Activated B cell treated with CpG ODN at 0.5 μM for 24 hours (primary cell): Measurements from ENCODE around the gene UBALD2. TPM values are rescaled to one million over a fixed set of nuclear protein-coding genes. Genes with fewer than 3 reads are reported as not detected.
A peak's percentile ranks its signal among the peaks of the same experiment; 100 is the strongest.

ENCODE experiments used
- ATAC-seq: fragments of 200-7000 bp; cut with Tn5 transposase; one replicate; pipeline ENCODE4 v1.10.0; 2021; ENCODE audit warnings: low read depth, mild to moderate bottlenecking, moderate library complexity
- CTCF ChIA-PET: fragments of 350-600 bp; sonication (Branson Sonifier 250); formaldehyde crosslinking; loops from one replicate; lab custom pipeline; 2021; ENCODE audit warnings: antibody characterized with exemption; lab: Charles Lee
- POLR2A ChIA-PET: fragments of 350-600 bp; sonication (Branson Sonifier 250); formaldehyde crosslinking; loops from one replicate; lab custom pipeline; 2021; ENCODE audit warnings: antibody characterized with exemption; lab: Charles Lee
- DNase-seq: peaks from one replicate; pipeline ENCODE4 v3.0.0; 2022
- H3K27ac Mint-ChIP-seq: one replicate; pipeline ENCODE4 v1.8.0; 2020; ENCODE audit warnings: mixed read lengths
- H3K27me3 Mint-ChIP-seq: one replicate; pipeline ENCODE4 v1.8.0; 2021; ENCODE audit warnings: mixed read lengths
- H3K36me3 Mint-ChIP-seq: one replicate; pipeline ENCODE4 v1.8.0; 2021; ENCODE audit warnings: low read depth, mixed read lengths
- H3K4me1 Mint-ChIP-seq: one replicate; pipeline ENCODE4 v1.8.0; 2021; ENCODE audit warnings: mixed read lengths
- H3K4me3 Mint-ChIP-seq: one replicate; pipeline ENCODE4 v1.8.0; 2020; ENCODE audit warnings: mild to moderate bottlenecking, mixed read lengths
- H3K9me3 Mint-ChIP-seq: one replicate; pipeline ENCODE4 v1.8.0; 2020; ENCODE audit warnings: mixed read lengths
- intact Hi-C: fragments of 100-400 bp; cut with micrococcal nuclease; formaldehyde crosslinking; loops from one replicate; pipeline ENCODE4 v1.15.1; 2024
- total RNA-seq: library from RNA; stranded (reverse); gene quantifications from 2 replicates; pipeline ENCODE4 v1.2.3, GENCODE V29; 2022
- TF ChIP-seq, protein P1 (sequence below): fragments of 200-600 bp; IDR thresholded peaks from one replicate; pipeline ENCODE4 v1.8.0; 2022; ENCODE audit warnings: antibody characterized with exemption, mild to moderate bottlenecking

UBALD2 gene
- total RNA-seq, 1 donor from 2014 or later = 152 TPM

- CTCF ChIA-PET = interaction anchor here (1.0 to 3.8 kb wide), 4 partner anchors 84 to 155 kb away, joined by 3 to 22 read pairs (median 6); no protein-coding TSS in a partner anchor
- no peaks in the 10 kb centered on the region for H3K27me3 Mint-ChIP-seq
- H3K36me3 Mint-ChIP-seq = no peaks in the 10 kb centered on the region
- no peak for ATAC-seq
- H3K4me1 Mint-ChIP-seq = peaks cover 56% of the 10 kb centered on the region
- no peak for DNase-seq
- peak overlapping the region; percentile 94 for H3K27ac Mint-ChIP-seq
- POLR2A ChIA-PET = interaction anchor here (0.5 to 17.7 kb wide), 16 partner anchors 13 to 1264 kb away, joined by 3 to 481 read pairs (median 5); partner anchors contain the start of genes EXOC7, MRPL38, MRPL58 and UBALD2
- TF ChIP-seq, protein P1, sequence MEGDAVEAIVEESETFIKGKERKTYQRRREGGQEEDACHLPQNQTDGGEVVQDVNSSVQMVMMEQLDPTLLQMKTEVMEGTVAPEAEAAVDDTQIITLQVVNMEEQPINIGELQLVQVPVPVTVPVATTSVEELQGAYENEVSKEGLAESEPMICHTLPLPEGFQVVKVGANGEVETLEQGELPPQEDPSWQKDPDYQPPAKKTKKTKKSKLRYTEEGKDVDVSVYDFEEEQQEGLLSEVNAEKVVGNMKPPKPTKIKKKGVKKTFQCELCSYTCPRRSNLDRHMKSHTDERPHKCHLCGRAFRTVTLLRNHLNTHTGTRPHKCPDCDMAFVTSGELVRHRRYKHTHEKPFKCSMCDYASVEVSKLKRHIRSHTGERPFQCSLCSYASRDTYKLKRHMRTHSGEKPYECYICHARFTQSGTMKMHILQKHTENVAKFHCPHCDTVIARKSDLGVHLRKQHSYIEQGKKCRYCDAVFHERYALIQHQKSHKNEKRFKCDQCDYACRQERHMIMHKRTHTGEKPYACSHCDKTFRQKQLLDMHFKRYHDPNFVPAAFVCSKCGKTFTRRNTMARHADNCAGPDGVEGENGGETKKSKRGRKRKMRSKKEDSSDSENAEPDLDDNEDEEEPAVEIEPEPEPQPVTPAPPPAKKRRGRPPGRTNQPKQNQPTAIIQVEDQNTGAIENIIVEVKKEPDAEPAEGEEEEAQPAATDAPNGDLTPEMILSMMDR = no peak
- peak overlapping the region; percentile 54 for H3K4me3 Mint-ChIP-seq
- no peaks in the 10 kb centered on the region for H3K9me3 Mint-ChIP-seq
- intact Hi-C loops = loop anchor here (1.0 to 10.0 kb wide), 3 partner anchors 12 to 372 kb away; partner anchors contain the start of genes FOXJ1 and MRPL38
Observed at GRCh38 chr17:76276461-76277299, 11.5 kb downstream of the UBALD2 start.

DNA sequence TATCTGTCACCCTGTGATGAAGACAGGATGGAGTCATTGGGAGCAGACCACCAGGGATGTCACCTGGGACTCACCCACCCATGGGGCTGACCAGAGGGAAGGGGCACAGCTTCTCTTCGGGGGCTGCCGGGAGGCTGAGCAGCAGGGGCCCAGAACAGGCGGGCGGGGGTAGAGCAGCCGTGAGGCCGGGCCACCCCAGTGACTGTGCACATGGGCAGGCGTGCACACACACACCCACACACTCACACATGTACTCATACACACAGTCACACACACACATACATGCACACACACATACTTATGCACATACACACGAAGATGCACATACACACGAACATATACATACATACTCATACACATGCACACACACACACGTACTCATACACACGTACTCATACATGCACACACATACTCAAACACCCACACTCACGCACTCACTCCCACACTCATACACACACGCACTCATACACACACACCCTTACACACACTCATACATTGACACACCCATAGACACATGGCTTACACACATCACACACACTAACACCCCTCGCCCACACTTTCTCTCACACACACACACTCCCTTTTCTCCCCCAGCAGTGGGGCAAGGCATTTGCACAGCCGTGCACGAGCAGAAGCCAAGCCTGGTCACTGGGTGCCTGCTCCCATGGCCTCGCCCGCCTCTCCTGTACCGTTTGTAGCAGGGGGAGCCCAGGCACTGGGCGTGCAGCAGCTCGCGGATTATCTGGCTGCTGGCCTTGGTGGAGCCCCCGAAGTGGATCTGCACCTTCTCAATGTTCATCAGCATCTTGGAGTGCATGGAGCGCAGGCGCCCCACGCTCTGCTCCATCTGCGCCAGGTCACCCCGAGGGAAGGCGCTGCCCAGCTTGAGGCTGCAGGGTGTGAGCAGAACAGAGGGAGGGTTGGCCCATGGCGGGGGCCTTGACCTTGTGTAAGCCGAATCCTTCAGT, 12.4 kb downstream of the UBALD2 start:
- TF ChIP-seq, protein P1 = no peak
- intact Hi-C loops = loop anchor here (10.0 kb wide), 1 partner anchor 373 kb away; the partner anchor contains the start of gene MRPL38
- DNase-seq (no peak), ATAC-seq (no peak)
- Mint-ChIP-seq H3K4me3 (no peak overlapping the region), H3K9me3 (no peaks in the 10 kb centered on the region), H3K4me1 (peaks cover 51% of the 10 kb centered on the region), H3K27me3 (no peaks in the 10 kb centered on the region), H3K36me3 (no peaks in the 10 kb centered on the region), H3K27ac (no peak overlapping the region)
- POLR2A ChIA-PET = interaction anchor here (1.1 to 14.6 kb wide), 3 partner anchors 14 to 156 kb away, joined by 3 to 462 read pairs (median 67); partner anchors contain the start of gene UBALD2
- CTCF ChIA-PET = interaction anchor here (0.7 to 6.7 kb wide), 7 partner anchors 14 to 263 kb away, joined by 4 to 228 read pairs (median 28); partner anchors contain the start of gene UBALD2

GRCh38 chr17:76278268-76278908, 13.2 kb downstream of the UBALD2 start:
- POLR2A ChIA-PET = interaction anchor here (0.6 to 14.6 kb wide), 4 partner anchors 14 to 266 kb away, joined by 3 to 462 read pairs (median 36); partner anchors contain the start of gene UBALD2
- DNase-seq (no peak), ATAC-seq (no peak)
- Mint-ChIP-seq H3K36me3 (no peaks in the 10 kb centered on the region), H3K4me3 (no peak overlapping the region), H3K27ac (no peak overlapping the region), H3K27me3 (no peaks in the 10 kb centered on the region), H3K4me1 (peaks cover 43% of the 10 kb centered on the region), H3K9me3 (no peaks in the 10 kb centered on the region)
- CTCF ChIA-PET = interaction anchor here (0.7 to 6.7 kb wide), 9 partner anchors 15 to 264 kb away, joined by 4 to 228 read pairs (median 14); partner anchors contain the start of gene UBALD2
- TF ChIP-seq, protein P1 = no peak
- intact Hi-C loops = loop anchor here (10.0 kb wide), 1 partner anchor 374 kb away; the partner anchor contains the start of gene MRPL38

- TF ChIP-seq, protein P1 = peak; percentile 83
- ATAC-seq = peak; percentile 56
- no peaks in the 10 kb centered on the region for H3K9me3 Mint-ChIP-seq
- no peaks in the 10 kb centered on the region for H3K36me3 Mint-ChIP-seq
- intact Hi-C loops = loop anchor here (1.0 to 10.0 kb wide), 5 partner anchors 97 to 374 kb away; partner anchors contain the start of gene MRPL38
- peak; percentile 84 for DNase-seq
- H3K4me1 Mint-ChIP-seq = peaks cover 35% of the 10 kb centered on the region
- H3K27me3 Mint-ChIP-seq = no peaks in the 10 kb centered on the region
- H3K27ac Mint-ChIP-seq = no peak overlapping the region
- CTCF ChIA-PET = interaction anchor here (0.6 to 6.7 kb wide), 46 partner anchors 9 to 271 kb away, joined by 3 to 228 read pairs (median 5); partner anchors contain the start of genes EXOC7, FOXJ1 and UBALD2
- POLR2A ChIA-PET = interaction anchor here (0.5 to 14.6 kb wide), 10 partner anchors 15 to 265 kb away, joined by 3 to 462 read pairs (median 6); partner anchors contain the start of genes EXOC7 and UBALD2
- H3K4me3 Mint-ChIP-seq = no peak overlapping the region
Observed at GRCh38 chr17:76278952-76279741, 14.0 kb downstream of the UBALD2 start.
